Fibroblast of lung (primary cell): Measurements from ENCODE around the gene ATP2A2. TPM values are rescaled to one million over a fixed set of nuclear protein-coding genes. Genes with fewer than 3 reads are reported as not detected.

ENCODE experiments used
- DNase-seq, 2 donors: peaks; one replicate each; pipeline versions ENCODE4 v3.0.0 to v3.0.0-alpha.2; 2010; ENCODE audit warnings: low read depth in 2 of 2
- H2AFZ ChIP-seq: 2 replicates; pipeline ENCODE4 v1.5.1; 2012; ENCODE audit warnings: low read length, control low read depth, inconsistent platforms
- H3K27ac ChIP-seq: 2 replicates; pipeline ENCODE4 v1.5.1; 2011; ENCODE audit warnings: low read length, control low read depth; ENCODE audit not compliant: insufficient read depth
- H3K27me3 ChIP-seq: 2 replicates; pipeline ENCODE4 v1.5.1; 2011; ENCODE audit warnings: mild to moderate bottlenecking, low read length; ENCODE audit not compliant: control insufficient read depth, insufficient read depth
- H3K36me3 ChIP-seq: 2 replicates; pipeline ENCODE4 v1.5.1; 2011; ENCODE audit warnings: low read length; ENCODE audit not compliant: control insufficient read depth, insufficient read depth
- H3K4me1 ChIP-seq: 2 replicates; pipeline ENCODE4 v1.5.1; 2011; ENCODE audit warnings: low read length; ENCODE audit not compliant: control insufficient read depth, insufficient read depth; ENCODE audit errors: extremely low read depth
- H3K4me2 ChIP-seq: 2 replicates; pipeline ENCODE4 v1.5.1; 2011; ENCODE audit warnings: low read length, control low read depth; ENCODE audit not compliant: insufficient read depth; ENCODE audit errors: extremely low read depth
- H3K4me3 ChIP-seq, 4 experiments: fragments of 200-600 bp in 1 of 4; sonication (generic) in 1 of 4; replicated peaks in 1 of 4; 2 replicates each; pipeline ENCODE4 v1.5.1; 2011 to 2016; ENCODE audit warnings: low read length in 4 of 4, low read depth in 3 of 4, mild to moderate bottlenecking in 3 of 4, control low read depth in 2 of 4, inconsistent platforms in 1 of 4, mixed read lengths in 1 of 4; ENCODE audit not compliant: insufficient read depth in 1 of 4; ENCODE audit errors: control extremely low read depth in 1 of 4
- H3K79me2 ChIP-seq: 2 replicates; pipeline ENCODE4 v1.5.1; 2012; ENCODE audit warnings: mild to moderate bottlenecking, low read length, inconsistent platforms; ENCODE audit not compliant: control insufficient read depth, insufficient read depth
- H3K9ac ChIP-seq: 2 replicates; pipeline ENCODE4 v1.5.1; 2011; ENCODE audit warnings: mild to moderate bottlenecking, low read length, control low read depth; ENCODE audit not compliant: insufficient read depth
- H3K9me3 ChIP-seq: 2 replicates; pipeline ENCODE4 v1.5.1; 2012; ENCODE audit warnings: low read depth, low read length; ENCODE audit not compliant: control insufficient read depth, insufficient read depth
- H4K20me1 ChIP-seq: 2 replicates; pipeline ENCODE4 v1.5.1; 2011; ENCODE audit warnings: low read length; ENCODE audit not compliant: control insufficient read depth, insufficient read depth; ENCODE audit errors: extremely low read depth
- CTCF ChIP-seq, 2 donors: IDR thresholded peaks in 1 of 2; conservative IDR thresholded peaks in 1 of 2; 1 replicate in 1 of 2; 2 replicates in 1 of 2; pipeline ENCODE4 v1.5.1; 2011 to 2012; ENCODE audit warnings: low read length in 2 of 2, control low read depth in 1 of 2, inconsistent platforms in 1 of 2, low read depth in 1 of 2, mild to moderate bottlenecking in 1 of 2
- EZH2 ChIP-seq: IDR thresholded peaks from 2 replicates; pipeline ENCODE4 v1.5.1; 2012; ENCODE audit warnings: low read length, control low read depth, mild to moderate bottlenecking; ENCODE audit errors: missing control alignments
- polyA plus RNA-seq, 2 donors: library from polyadenylated mRNA; depleted of rRNA in 1 of 2; stranded (reverse) in 1 of 2; unstranded in 1 of 2; fragments of >200 nt; gene quantifications; 2 replicates each; pipeline ENCODE4 v1.2.1, GENCODE V29; 2011 to 2012; ENCODE audit warnings: missing spikeins in 1 of 2
- total RNA-seq: library from RNA; depleted of rRNA; stranded (reverse); fragments of >200 nt; gene quantifications from 2 replicates; pipeline ENCODE4 v1.2.1, GENCODE V29; 2014

Gene ATP2A2
- total and polyA plus RNA-seq, 2 donors (not counting 1 experiment from before 2014, with no cell fraction given) = 151 to 216 TPM

DNA sequence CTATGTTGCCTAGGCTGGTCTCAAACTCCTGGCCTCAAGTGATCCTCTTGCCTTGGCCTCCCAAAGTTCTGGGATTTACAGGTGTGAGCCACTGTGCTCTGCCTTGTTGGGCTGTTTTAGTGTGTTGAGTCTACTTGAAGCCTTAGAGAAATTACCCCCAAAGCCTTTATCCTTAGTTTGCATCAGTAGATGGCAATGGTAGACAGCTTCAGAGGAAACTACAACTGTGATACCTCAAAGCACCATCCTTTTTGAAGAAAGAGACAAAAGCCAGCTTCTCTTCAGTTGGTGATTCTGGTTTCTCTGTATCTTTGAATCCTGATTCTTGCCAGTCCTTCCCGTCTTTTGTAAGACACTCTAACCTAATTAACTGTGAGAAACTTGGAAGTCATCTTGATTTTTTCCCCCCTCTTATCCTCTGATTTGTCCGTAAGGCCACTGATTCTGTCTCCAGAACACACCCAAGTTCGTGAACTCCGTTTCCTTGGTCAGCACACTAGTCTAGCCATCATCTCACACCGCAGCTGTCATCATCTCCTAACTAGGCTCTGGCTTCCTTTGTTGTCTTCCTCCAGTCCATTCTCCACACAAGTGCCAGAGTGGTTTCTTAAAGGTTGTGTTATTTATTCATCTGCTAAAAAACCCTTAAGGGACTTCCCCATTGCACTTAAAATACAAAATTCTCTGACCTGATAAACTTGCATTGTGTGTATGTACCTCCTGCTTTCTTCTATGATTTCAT is 20.2 kb downstream of the ATP2A2 start:
- no peak for DNase-seq
- no peaks in the 10 kb centered on the region for H3K27me3 ChIP-seq
- H2AFZ ChIP-seq = no peak overlapping the region
- H3K4me1 ChIP-seq = peaks cover 4% of the 10 kb centered on the region
- H3K79me2 ChIP-seq = peaks cover 91% of the 10 kb centered on the region
- no peak overlapping the region for H3K4me3 ChIP-seq
- H4K20me1 ChIP-seq = no peaks in the 10 kb centered on the region
- peak overlapping the region; percentile 0 for H3K4me2 ChIP-seq
- peak overlapping the region; percentile 7 for H3K27ac ChIP-seq
- H3K36me3 ChIP-seq = peaks cover 11% of the 10 kb centered on the region
- H3K9ac ChIP-seq = no peak overlapping the region
- H3K9me3 ChIP-seq = no peaks in the 10 kb centered on the region
- TF ChIP-seq CTCF (conservative IDR thresholded peaks at IDR 0.05 in 1 of 2, IDR thresholded peaks at IDR 0.05 in 1 of 2; ENCODE audit: low read depth in 1 of 2, low read length in 2 of 2) (no peak), EZH2 (no peak)

GRCh38 chr12:110304061-110304551 is 23.1 kb downstream of the ATP2A2 start:
- DNase-seq = peak; percentile 64 to 68
- H3K4me1 ChIP-seq = peaks cover 4% of the 10 kb centered on the region
- H3K9me3 ChIP-seq = no peaks in the 10 kb centered on the region
- H3K9ac ChIP-seq = no peak overlapping the region
- H3K36me3 ChIP-seq = peaks cover 3% of the 10 kb centered on the region
- TF ChIP-seq CTCF (conservative IDR thresholded peaks at IDR 0.05 in 1 of 2, IDR thresholded peaks at IDR 0.05 in 1 of 2; ENCODE audit: low read depth in 1 of 2, low read length in 2 of 2) (no peak), EZH2 (no peak)
- no peaks in the 10 kb centered on the region for H3K27me3 ChIP-seq
- peak overlapping the region; percentile 26 for H3K27ac ChIP-seq
- peaks cover 92% of the 10 kb centered on the region for H3K79me2 ChIP-seq
- no peaks in the 10 kb centered on the region for H4K20me1 ChIP-seq
- H3K4me3 ChIP-seq = no peak overlapping the region
- peak overlapping the region; percentile 65 for H3K4me2 ChIP-seq
- no peak overlapping the region for H2AFZ ChIP-seq

DNA sequence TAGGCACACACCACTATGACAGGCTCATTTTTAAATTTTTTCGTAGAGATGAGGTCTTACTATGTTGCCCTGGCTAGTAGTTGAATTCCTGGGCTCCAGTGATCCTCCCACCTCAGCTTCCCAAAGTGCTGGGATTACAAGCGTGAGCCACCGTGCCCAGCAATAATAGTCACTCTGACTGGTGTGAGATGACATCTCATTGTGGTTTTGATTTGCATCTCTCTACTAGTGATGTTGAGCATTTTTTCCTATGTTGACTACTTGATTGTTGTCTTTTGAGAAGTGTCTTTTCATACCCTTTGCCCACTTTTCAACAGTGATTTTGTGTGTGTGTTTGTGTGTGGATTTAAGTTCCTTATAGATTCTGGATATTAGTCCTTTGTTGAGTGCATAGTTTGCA is 26.3 kb downstream of the ATP2A2 start:
- Histone ChIP-seq H3K27ac (no peak overlapping the region), H3K79me2 (peaks cover 91% of the 10 kb centered on the region), H3K27me3 (no peaks in the 10 kb centered on the region), H3K9me3 (no peaks in the 10 kb centered on the region), H3K9ac (no peak overlapping the region), H3K4me1 (peaks cover 4% of the 10 kb centered on the region), H3K4me3 (no peak overlapping the region), H3K4me2 (no peak overlapping the region), H3K36me3 (peaks cover 5% of the 10 kb centered on the region), H4K20me1 (no peaks in the 10 kb centered on the region), H2AFZ (no peak overlapping the region)
- TF ChIP-seq CTCF (conservative IDR thresholded peaks at IDR 0.05 in 1 of 2, IDR thresholded peaks at IDR 0.05 in 1 of 2; ENCODE audit: low read depth in 1 of 2, low read length in 2 of 2) (no peak), EZH2 (no peak)
- DNase-seq = peak in 1 of 2 donors; percentile 27
